Activated CD4-positive, alpha-beta T cell treated with anti-CD3 and anti-CD28 coated beads for 36 hours (primary cell): ENCODE results near the gene VASP. TPM values are rescaled to one million over a fixed set of nuclear protein-coding genes. Genes with fewer than 3 reads are reported as not detected.

Experiments
- ATAC-seq: fragments of 200-7000 bp; cut with Tn5 transposase; one replicate; pipeline ENCODE4 v1.10.0; 2021; ENCODE audit warnings: mild to moderate bottlenecking, moderate library complexity
- CTCF ChIA-PET: fragments of 350-600 bp; sonication (Branson Sonifier 250); formaldehyde crosslinking; loops from one replicate; lab custom pipeline; 2021; ENCODE audit warnings: antibody characterized with exemption; lab: Charles Lee
- POLR2A ChIA-PET: fragments of 350-600 bp; sonication (Branson Sonifier 250); formaldehyde crosslinking; loops from one replicate; lab custom pipeline; 2021; ENCODE audit warnings: antibody characterized with exemption, inconsistent platforms; lab: Charles Lee
- DNase-seq: peaks from one replicate; pipeline ENCODE4 v3.0.0-alpha.2; 2020
- H3K27ac Mint-ChIP-seq: one replicate; pipeline ENCODE4 v1.8.0; 2021; ENCODE audit warnings: mixed read lengths
- H3K27me3 Mint-ChIP-seq: one replicate; pipeline ENCODE4 v1.8.0; 2021; ENCODE audit warnings: mixed read lengths
- H3K36me3 Mint-ChIP-seq: one replicate; pipeline ENCODE4 v1.8.0; 2021; ENCODE audit warnings: low read depth, mixed read lengths
- H3K4me1 Mint-ChIP-seq: one replicate; pipeline ENCODE4 v1.8.0; 2021; ENCODE audit warnings: mixed read lengths
- H3K4me3 Mint-ChIP-seq: one replicate; pipeline ENCODE4 v1.8.0; 2021; ENCODE audit warnings: mild to moderate bottlenecking, moderate library complexity, mixed read lengths
- H3K9me3 Mint-ChIP-seq: one replicate; pipeline ENCODE4 v1.8.0; 2021; ENCODE audit warnings: low read depth, mixed read lengths
- intact Hi-C, 2 experiments: fragments of 100-400 bp; cut with DNase I in 1 of 2; cut with micrococcal nuclease in 1 of 2; formaldehyde crosslinking; loops; one replicate each; pipeline versions ENCODE4 v1.14.2 to v1.15.1; 2022 to 2024; cut with DNase I, micrococcal nuclease
- total RNA-seq, 2 experiments: library from RNA; stranded (reverse); gene quantifications; one replicate each; pipeline ENCODE4 v1.2.3, GENCODE V29; 2021

VASP gene
- total RNA-seq, 2 experiments from 2014 or later, result 152 to 153 TPM

DNA sequence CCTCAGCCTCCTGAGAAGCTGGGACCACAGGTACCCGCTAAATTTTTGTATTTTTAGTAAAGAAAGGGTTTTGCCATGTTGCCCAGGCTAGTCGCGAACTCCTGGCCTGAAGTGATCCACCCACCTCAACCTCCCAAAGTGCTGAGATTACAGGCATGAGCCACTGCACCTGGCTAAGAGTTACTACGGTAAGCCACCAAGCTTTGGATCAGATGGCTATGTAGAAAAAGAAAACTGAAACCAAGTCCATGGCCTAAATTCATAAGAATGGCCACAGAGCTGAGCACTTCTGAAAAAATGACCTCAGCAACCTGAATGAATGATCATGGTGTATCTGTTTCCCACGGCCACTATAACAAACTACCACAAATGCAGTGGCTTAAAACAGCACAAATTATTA, 67.9 kb downstream of the VASP start:
- intact Hi-C loops, result no loop called here
- no peak overlapping the region for H3K27ac Mint-ChIP-seq
- H3K9me3 Mint-ChIP-seq, result no peaks in the 10 kb centered on the region
- no peak overlapping the region for H3K4me3 Mint-ChIP-seq
- CTCF ChIA-PET, result no interaction called here
- POLR2A ChIA-PET, result interaction anchor here (0.9 kb wide), 1 partner anchor 9 kb away, joined by 4 read pairs; no protein-coding TSS in a partner anchor
- H3K4me1 Mint-ChIP-seq, result peaks cover 8% of the 10 kb centered on the region
- DNase-seq, result no peak
- no peak for ATAC-seq
- H3K27me3 Mint-ChIP-seq, result no peaks in the 10 kb centered on the region
- peaks cover 2% of the 10 kb centered on the region for H3K36me3 Mint-ChIP-seq

Other genes with a start within 250 kb of the VASP start
- not detected for gene CKM, start 184.6 kb upstream of the VASP start, total RNA-seq
- gene KLC3, start 166.7 kb upstream of the VASP start, total RNA-seq, result under 1 TPM; 0.11 to 0.14 TPM
- gene ERCC2, start 136.9 kb upstream of the VASP start, total RNA-seq, result 10 to 100 TPM; 27.5 to 30.4 TPM
- 10 to 100 TPM; 15.2 to 17.8 TPM for gene PPP1R13L, start 102.4 kb upstream of the VASP start, total RNA-seq
- 10 to 100 TPM; 15.8 to 18.4 TPM for gene POLR1G, start 100.8 kb upstream of the VASP start, total RNA-seq
- gene ERCC1, start 83.6 kb upstream of the VASP start, total RNA-seq, result 10 to 100 TPM; 58.1 to 71.8 TPM
- gene FOSB, start 39.5 kb upstream of the VASP start, total RNA-seq, result 1 to 10 TPM; 7.3 to 7.7 TPM
- gene RTN2, start 10.4 kb upstream of the VASP start, total RNA-seq, result 1 to 10 TPM; 2.0 to 3.2 TPM
- gene PPM1N, start 9.0 kb upstream of the VASP start, total RNA-seq, result 1 to 10 TPM; 2.8 to 3.1 TPM
- gene OPA3, start 77.3 kb downstream of the VASP start, total RNA-seq, result 10 to 100 TPM; 13.8 to 14.4 TPM
- gene GPR4, start 94.7 kb downstream of the VASP start, total RNA-seq, result not detected
- 100 to 1,000 TPM; 121 to 134 TPM for gene EML2, start 131.9 kb downstream of the VASP start, total RNA-seq
- 1 to 10 TPM; 4.5 to 5.9 TPM for gene GIPR, start 160.7 kb downstream of the VASP start, total RNA-seq
- 100 to 1,000 TPM; 619 to 839 TPM for gene SNRPD2, start 184.5 kb downstream of the VASP start, total RNA-seq
- gene QPCTL, start 185.2 kb downstream of the VASP start, total RNA-seq, result 10 to 100 TPM; 17.3 to 18.7 TPM
- 10 to 100 TPM; 32.3 to 43.3 TPM for gene FBXO46, start 223.4 kb downstream of the VASP start, total RNA-seq
- gene MEIOSIN, start 226.0 kb downstream of the VASP start, total RNA-seq, result not detected